ENCODE results near the gene GNAS-AS1. TPM values are rescaled to one million over a fixed set of nuclear protein-coding genes. Genes with fewer than 3 reads are reported as not detected.
"Not testable (repeated sequence)": the region's sequence is repeated elsewhere in the genome, so short reads cannot be mapped to it uniquely, and the experiment has no call there.

GNAS-AS1 gene
- total and polyA plus RNA-seq, 2 donors, result 0.32 to 0.76 TPM

DNA sequence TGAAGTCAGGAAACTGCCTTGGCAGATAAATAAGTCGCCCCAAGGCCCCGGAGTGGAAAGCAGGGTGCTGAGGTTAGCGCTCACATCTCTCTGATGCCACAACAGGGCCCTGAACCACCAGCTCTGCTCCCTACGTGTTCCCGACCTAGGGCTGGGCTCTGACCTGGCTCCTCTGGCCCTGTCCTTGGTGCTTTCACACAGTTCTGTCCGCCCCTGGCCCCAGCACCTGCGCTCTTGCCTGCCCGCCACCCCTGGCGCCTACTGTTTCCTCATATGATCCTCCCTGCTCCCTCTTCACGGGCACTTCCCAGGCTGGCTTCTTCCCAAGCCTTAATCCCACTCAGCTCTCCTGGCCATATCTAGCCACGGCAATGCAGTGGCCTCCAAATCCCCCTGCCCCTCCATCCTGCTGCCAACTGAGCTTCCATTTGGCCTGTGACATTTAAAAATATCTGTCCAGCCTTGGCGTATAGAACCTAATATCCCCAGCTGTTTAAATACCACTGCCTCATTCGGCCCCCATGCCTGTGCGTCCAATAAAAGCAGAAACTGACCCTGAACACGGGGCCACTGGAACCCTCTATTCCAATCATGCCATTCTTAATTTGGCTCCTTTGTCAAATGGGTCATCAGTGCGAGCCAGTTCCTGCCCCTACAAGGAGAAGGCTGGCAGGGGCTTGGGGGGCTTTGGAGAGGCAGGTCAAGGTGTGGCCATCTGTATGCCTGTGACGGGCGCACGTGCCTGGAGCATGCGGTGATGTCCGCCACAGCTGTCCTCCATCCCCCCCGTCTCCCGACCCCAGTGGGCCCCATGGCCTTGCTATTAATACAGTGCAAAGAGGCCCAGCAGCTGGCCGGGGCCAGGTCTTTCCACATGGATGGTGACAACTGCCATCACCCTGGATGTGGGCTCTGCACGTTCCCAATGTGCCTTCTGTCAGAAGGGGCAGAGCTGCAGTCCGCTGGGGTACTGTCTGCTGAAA is 27.7 kb downstream of the GNAS-AS1 start:
- WGBS, result 97% methylated on average over 26 of the region's 26 CpGs
- Histone ChIP-seq H3K36me3 (ENCODE audit: control insufficient read depth in 2 of 2, insufficient read depth in 2 of 2, low read length in 1 of 2) (no peaks in the 10 kb centered on the region), H3K27me3 (ENCODE audit: control insufficient read depth in 2 of 2, insufficient read depth in 1 of 2, low read length in 1 of 2) (no peaks in the 10 kb centered on the region), H3K4me3 (ENCODE audit: low read length in 2 of 2) (no peak overlapping the region), H3K4me1 (ENCODE audit: control insufficient read depth in 2 of 2, insufficient read depth in 2 of 2, low read length in 2 of 2) (no peaks in the 10 kb centered on the region), H3K9me3 (ENCODE audit: control insufficient read depth in 2 of 2, insufficient read depth in 1 of 2, low read length in 1 of 2) (no peaks in the 10 kb centered on the region), H3K27ac (ENCODE audit: low read depth in 1 of 2, low read length in 1 of 2) (no peak overlapping the region)
- no peak for DNase-seq (ENCODE audit: low read depth in 6 of 9, low spot score in 9 of 9)

DNA sequence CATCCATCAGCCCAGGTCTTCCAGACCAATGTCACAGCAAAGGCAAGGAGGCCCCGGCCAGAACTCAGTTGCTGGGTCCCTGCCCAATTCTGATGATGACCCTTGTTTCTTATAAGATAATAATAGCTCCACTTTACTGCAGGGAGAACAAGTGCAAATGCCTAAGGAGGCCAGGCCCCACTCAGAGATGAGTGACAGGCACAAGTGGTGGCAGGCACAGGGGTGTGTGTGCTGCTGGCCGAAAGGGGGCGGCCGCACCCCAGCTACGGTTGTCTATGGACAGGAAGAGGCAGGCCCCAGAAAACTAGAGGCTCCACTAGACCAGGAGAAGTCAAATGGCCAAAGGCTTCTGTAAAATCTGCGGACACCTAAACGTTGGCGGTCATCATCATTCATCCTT is 28.6 kb downstream of the GNAS-AS1 start:
- H3K9me3 ChIP-seq (ENCODE audit: control insufficient read depth in 2 of 2, insufficient read depth in 1 of 2, low read length in 1 of 2), result no peaks in the 10 kb centered on the region
- H3K36me3 ChIP-seq (ENCODE audit: control insufficient read depth in 2 of 2, insufficient read depth in 2 of 2, low read length in 1 of 2), result no peaks in the 10 kb centered on the region
- H3K27me3 ChIP-seq (ENCODE audit: control insufficient read depth in 2 of 2, insufficient read depth in 1 of 2, low read length in 1 of 2), result no peaks in the 10 kb centered on the region
- no peaks in the 10 kb centered on the region for H3K4me1 ChIP-seq (ENCODE audit: control insufficient read depth in 2 of 2, insufficient read depth in 2 of 2, low read length in 2 of 2)
- 89% methylated on average over 8 of the region's 8 CpGs for WGBS
- no peak for DNase-seq (ENCODE audit: low read depth in 6 of 9, low spot score in 9 of 9)
- no peak overlapping the region for H3K4me3 ChIP-seq (ENCODE audit: low read length in 2 of 2)
- H3K27ac ChIP-seq (ENCODE audit: low read depth in 1 of 2, low read length in 1 of 2), result no peak overlapping the region

DNA sequence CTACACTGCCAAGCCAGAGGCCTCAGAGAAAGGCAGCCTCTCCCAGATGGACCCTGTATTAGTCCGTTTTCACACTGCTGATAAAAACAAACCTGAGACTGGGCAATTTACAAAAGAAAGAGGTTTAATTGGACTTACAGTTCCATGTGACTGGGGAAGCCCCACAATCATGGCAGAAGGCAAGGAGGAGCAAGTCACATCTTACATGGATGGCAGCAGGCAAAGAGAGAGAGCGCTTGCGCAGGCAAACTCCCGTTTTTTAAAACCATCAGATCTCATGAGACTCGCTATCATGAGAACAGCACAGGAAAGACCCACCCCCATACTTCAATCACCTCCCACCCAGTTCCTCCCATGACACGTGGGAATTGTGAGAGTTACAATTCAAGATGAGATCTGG is 30.2 kb downstream of the GNAS-AS1 start:
- not testable (repeated sequence) for H3K4me3 ChIP-seq (ENCODE audit: low read length in 2 of 2); DNase-seq (ENCODE audit: low read depth in 6 of 9, low spot score in 9 of 9); H3K4me1 ChIP-seq (ENCODE audit: control insufficient read depth in 2 of 2, insufficient read depth in 2 of 2, low read length in 2 of 2); H3K27ac ChIP-seq (ENCODE audit: low read depth in 1 of 2, low read length in 1 of 2); H3K9me3 ChIP-seq (ENCODE audit: control insufficient read depth in 2 of 2, insufficient read depth in 1 of 2, low read length in 1 of 2); H3K36me3 ChIP-seq (ENCODE audit: control insufficient read depth in 2 of 2, insufficient read depth in 2 of 2, low read length in 1 of 2); H3K27me3 ChIP-seq (ENCODE audit: control insufficient read depth in 2 of 2, insufficient read depth in 1 of 2, low read length in 1 of 2)
- 96% methylated on average over 6 of the region's 6 CpGs for WGBS

DNA sequence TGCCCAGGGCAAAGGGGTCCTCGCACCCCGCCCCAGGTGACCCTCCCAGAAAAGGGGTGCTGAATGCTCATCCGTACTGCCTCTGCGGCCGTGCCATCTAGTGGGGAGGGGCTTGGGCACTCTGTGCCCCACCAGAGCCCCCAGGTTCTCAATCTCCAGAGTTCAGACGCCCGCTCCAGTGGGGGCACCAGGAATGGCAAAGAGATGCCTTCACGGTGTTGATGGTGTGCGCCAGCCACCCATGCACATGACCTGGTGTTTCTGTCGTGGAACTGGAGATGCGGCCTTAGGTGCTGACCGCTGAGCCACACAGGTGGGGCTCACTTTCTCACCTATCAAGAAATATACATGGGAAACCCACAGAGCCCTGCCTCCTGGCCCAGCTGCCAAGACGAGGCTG is 30.8 kb downstream of the GNAS-AS1 start:
- Histone ChIP-seq H3K4me3 (ENCODE audit: low read length in 2 of 2) (no peak overlapping the region), H3K36me3 (ENCODE audit: control insufficient read depth in 2 of 2, insufficient read depth in 2 of 2, low read length in 1 of 2) (no peaks in the 10 kb centered on the region), H3K27ac (ENCODE audit: low read depth in 1 of 2, low read length in 1 of 2) (no peak overlapping the region), H3K4me1 (ENCODE audit: control insufficient read depth in 2 of 2, insufficient read depth in 2 of 2, low read length in 2 of 2) (peaks cover 0 to 11% of the 10 kb centered on the region in 2 donors), H3K27me3 (ENCODE audit: control insufficient read depth in 2 of 2, insufficient read depth in 1 of 2, low read length in 1 of 2) (no peaks in the 10 kb centered on the region), H3K9me3 (ENCODE audit: control insufficient read depth in 2 of 2, insufficient read depth in 1 of 2, low read length in 1 of 2) (no peaks in the 10 kb centered on the region)
- DNase-seq (ENCODE audit: low read depth in 6 of 9, low spot score in 9 of 9), result no peak
- 98% methylated on average over 13 of the region's 13 CpGs for WGBS

DNA sequence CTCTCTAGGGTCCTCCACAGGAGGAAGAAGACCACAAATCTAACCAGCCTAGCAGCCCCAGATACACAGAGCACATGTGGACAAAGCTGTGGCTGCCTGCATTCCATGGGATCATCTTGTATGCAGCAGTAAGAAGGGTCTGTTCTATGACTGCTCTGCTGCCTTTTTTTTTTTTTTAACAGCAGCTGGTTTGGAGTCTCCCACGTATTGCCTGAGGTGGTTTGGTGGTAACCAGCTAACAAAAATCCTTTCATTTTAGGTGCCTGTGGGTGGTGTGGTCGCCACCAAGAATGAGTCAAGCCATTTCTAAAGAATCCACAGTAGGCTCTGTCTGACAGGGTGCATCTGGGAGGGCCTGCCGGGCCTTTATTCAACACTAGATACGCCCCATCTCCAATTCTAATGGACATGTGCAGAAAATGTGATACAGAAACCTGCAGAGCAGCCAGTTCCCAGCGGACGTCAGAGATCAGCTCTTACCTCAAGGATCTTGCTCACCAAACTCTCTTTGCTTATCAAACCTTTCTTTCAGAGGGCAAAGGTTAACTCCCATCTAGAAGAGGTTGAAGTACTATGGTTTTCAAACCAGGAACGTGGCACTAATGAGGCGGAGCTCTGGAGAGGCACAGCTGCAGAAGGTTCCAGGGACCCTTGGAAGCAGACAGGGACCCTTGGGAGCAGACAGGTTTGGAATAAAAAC is 32.0 kb downstream of the GNAS-AS1 start:
- Histone ChIP-seq H3K9me3 (ENCODE audit: control insufficient read depth in 2 of 2, insufficient read depth in 1 of 2, low read length in 1 of 2) (no peaks in the 10 kb centered on the region), H3K36me3 (ENCODE audit: control insufficient read depth in 2 of 2, insufficient read depth in 2 of 2, low read length in 1 of 2) (no peaks in the 10 kb centered on the region), H3K27me3 (ENCODE audit: control insufficient read depth in 2 of 2, insufficient read depth in 1 of 2, low read length in 1 of 2) (no peaks in the 10 kb centered on the region), H3K4me1 (ENCODE audit: control insufficient read depth in 2 of 2, insufficient read depth in 2 of 2, low read length in 2 of 2) (peaks cover 0 to 11% of the 10 kb centered on the region in 2 donors), H3K4me3 (ENCODE audit: low read length in 2 of 2) (no peak overlapping the region), H3K27ac (ENCODE audit: low read depth in 1 of 2, low read length in 1 of 2) (no peak overlapping the region)
- no peak for DNase-seq (ENCODE audit: low read depth in 6 of 9, low spot score in 9 of 9)
- WGBS, result 74% methylated on average over 8 of the region's 8 CpGs

DNA sequence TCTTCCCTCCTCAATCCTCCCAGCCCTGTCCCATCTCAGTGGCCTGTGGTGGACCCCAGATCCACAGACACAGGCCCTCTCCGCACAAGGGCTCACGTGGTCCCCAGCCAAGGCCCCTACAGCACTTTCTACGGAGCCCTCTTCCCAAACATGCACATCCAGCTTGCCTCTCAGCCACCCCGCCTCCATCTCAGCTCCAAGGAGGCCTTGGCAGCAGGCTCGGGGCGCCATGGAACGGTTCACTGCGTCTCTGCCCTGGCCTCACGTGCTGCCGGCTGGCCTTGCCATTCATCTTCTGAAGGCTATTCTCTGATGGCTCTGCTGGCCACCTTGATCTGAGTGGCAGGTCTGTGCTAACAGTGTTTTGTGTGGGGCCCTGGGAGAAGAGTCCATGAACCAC is 33.0 kb downstream of the GNAS-AS1 start:
- no peak overlapping the region for H3K27ac ChIP-seq (ENCODE audit: low read depth in 1 of 2, low read length in 1 of 2)

DNA sequence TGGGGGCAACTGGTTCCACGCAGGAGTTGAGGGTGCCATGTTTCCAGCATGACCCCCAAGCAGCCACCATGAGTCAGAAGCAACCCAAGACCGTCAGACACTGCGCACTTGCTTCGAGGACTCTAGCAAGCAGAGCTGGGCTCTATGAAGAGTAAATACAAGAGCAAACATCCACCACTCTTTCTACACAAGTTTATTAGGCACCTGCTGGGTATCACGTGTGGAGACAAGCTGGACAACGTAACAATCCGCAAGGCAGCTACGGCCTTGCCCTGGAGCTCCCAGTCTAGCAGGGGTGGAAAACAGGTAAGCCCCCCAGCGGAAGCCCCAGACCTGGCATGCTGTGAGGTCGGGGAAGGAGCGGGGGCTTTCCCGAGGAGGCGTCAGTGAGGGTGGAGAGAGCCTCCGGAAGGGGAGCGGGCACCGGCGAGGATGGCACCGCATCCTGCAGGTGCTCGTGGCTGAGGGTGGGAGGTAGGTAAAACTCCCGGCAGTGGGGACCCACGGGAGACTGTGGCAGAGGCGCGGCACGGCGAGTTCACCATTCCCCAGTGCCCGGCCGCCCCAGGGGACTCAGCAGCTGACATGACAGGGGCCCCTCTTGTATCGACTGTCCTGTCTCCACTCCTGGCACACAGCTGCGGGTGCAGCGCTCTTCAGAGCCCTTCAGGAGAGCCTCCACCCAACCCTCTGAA is 33.6 kb downstream of the GNAS-AS1 start:
- WGBS, result 97% methylated on average over 30 of the region's 30 CpGs

More for the DNA sequence above, 33.0 kb downstream of the GNAS-AS1 start:
- no peaks in the 10 kb centered on the region for H3K27me3 ChIP-seq (ENCODE audit: control insufficient read depth in 2 of 2, insufficient read depth in 1 of 2, low read length in 1 of 2)
- H3K4me3 ChIP-seq (ENCODE audit: low read length in 2 of 2), result no peak overlapping the region
- H3K4me1 ChIP-seq (ENCODE audit: control insufficient read depth in 2 of 2, insufficient read depth in 2 of 2, low read length in 2 of 2), result peaks cover 0 to 11% of the 10 kb centered on the region in 2 donors
- no peaks in the 10 kb centered on the region for H3K36me3 ChIP-seq (ENCODE audit: control insufficient read depth in 2 of 2, insufficient read depth in 2 of 2, low read length in 1 of 2)
- no peak for DNase-seq (ENCODE audit: low read depth in 6 of 9, low spot score in 9 of 9)
- WGBS, result 95% methylated on average over 10 of the region's 10 CpGs
- H3K9me3 ChIP-seq (ENCODE audit: control insufficient read depth in 2 of 2, insufficient read depth in 1 of 2, low read length in 1 of 2), result no peaks in the 10 kb centered on the region

DNA sequence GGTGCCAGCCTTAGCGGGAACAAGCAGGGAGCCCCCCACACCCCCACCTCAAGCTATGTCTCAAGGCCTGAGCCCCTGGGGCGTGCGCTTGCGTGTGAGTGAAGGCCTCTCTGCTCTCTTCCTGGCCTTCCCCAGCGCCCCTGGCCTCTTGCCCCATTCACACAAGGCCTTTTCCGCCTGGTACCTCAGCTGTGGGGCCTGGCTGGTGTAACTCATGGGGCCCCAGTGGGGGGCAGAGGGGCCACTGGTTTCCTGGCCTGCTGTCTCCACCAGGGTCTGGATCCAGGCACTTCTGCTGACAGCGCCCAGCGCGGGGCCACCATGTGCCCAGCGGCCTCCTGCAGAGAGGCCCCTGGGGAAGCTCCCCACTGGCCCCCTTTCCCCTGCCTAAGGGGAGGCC is 34.7 kb downstream of the GNAS-AS1 start:
- Histone ChIP-seq H3K4me3 (ENCODE audit: low read length in 2 of 2) (no peak overlapping the region), H3K4me1 (ENCODE audit: control insufficient read depth in 2 of 2, insufficient read depth in 2 of 2, low read length in 2 of 2) (peaks cover 0 to 11% of the 10 kb centered on the region in 2 donors), H3K27me3 (ENCODE audit: control insufficient read depth in 2 of 2, insufficient read depth in 1 of 2, low read length in 1 of 2) (no peaks in the 10 kb centered on the region), H3K27ac (ENCODE audit: low read depth in 1 of 2, low read length in 1 of 2) (no peak overlapping the region), H3K9me3 (ENCODE audit: control insufficient read depth in 2 of 2, insufficient read depth in 1 of 2, low read length in 1 of 2) (peaks cover 0 to 2% of the 10 kb centered on the region in 2 donors), H3K36me3 (ENCODE audit: control insufficient read depth in 2 of 2, insufficient read depth in 2 of 2, low read length in 1 of 2) (no peaks in the 10 kb centered on the region)
- WGBS, result 97% methylated on average over 10 of the region's 10 CpGs
- no peak for DNase-seq (ENCODE audit: low read depth in 6 of 9, low spot score in 9 of 9)

More for the DNA sequence above, 33.6 kb downstream of the GNAS-AS1 start:
- Histone ChIP-seq H3K4me3 (ENCODE audit: low read length in 2 of 2) (no peak overlapping the region), H3K27me3 (ENCODE audit: control insufficient read depth in 2 of 2, insufficient read depth in 1 of 2, low read length in 1 of 2) (no peaks in the 10 kb centered on the region), H3K27ac (ENCODE audit: low read depth in 1 of 2, low read length in 1 of 2) (no peak overlapping the region), H3K36me3 (ENCODE audit: control insufficient read depth in 2 of 2, insufficient read depth in 2 of 2, low read length in 1 of 2) (no peaks in the 10 kb centered on the region), H3K4me1 (ENCODE audit: control insufficient read depth in 2 of 2, insufficient read depth in 2 of 2, low read length in 2 of 2) (peaks cover 0 to 11% of the 10 kb centered on the region in 2 donors), H3K9me3 (ENCODE audit: control insufficient read depth in 2 of 2, insufficient read depth in 1 of 2, low read length in 1 of 2) (peaks cover 0 to 2% of the 10 kb centered on the region in 2 donors)
- no peak for DNase-seq (ENCODE audit: low read depth in 6 of 9, low spot score in 9 of 9)
